Right renal pelvis (tissue), 4 donors: Measurements from ENCODE around the gene NUMA1. TPM values are rescaled to one million over a fixed set of nuclear protein-coding genes. Genes with fewer than 3 reads are reported as not detected.

ENCODE experiments used
- DNase-seq, 4 donors: peaks; one replicate each; pipeline ENCODE4 v3.0.0-alpha.2; 2013; ENCODE audit warnings: low read depth in 4 of 4, low spot score in 3 of 4, missing footprints in 1 of 4
- polyA plus RNA-seq, 4 donors: library from polyadenylated mRNA; unstranded; fragments of 120-200 nt; gene quantifications; one replicate each; pipeline ENCODE4 v1.2.1, GENCODE V29; 2013; ENCODE audit not compliant: insufficient read length in 4 of 4

Gene NUMA1, protein sequence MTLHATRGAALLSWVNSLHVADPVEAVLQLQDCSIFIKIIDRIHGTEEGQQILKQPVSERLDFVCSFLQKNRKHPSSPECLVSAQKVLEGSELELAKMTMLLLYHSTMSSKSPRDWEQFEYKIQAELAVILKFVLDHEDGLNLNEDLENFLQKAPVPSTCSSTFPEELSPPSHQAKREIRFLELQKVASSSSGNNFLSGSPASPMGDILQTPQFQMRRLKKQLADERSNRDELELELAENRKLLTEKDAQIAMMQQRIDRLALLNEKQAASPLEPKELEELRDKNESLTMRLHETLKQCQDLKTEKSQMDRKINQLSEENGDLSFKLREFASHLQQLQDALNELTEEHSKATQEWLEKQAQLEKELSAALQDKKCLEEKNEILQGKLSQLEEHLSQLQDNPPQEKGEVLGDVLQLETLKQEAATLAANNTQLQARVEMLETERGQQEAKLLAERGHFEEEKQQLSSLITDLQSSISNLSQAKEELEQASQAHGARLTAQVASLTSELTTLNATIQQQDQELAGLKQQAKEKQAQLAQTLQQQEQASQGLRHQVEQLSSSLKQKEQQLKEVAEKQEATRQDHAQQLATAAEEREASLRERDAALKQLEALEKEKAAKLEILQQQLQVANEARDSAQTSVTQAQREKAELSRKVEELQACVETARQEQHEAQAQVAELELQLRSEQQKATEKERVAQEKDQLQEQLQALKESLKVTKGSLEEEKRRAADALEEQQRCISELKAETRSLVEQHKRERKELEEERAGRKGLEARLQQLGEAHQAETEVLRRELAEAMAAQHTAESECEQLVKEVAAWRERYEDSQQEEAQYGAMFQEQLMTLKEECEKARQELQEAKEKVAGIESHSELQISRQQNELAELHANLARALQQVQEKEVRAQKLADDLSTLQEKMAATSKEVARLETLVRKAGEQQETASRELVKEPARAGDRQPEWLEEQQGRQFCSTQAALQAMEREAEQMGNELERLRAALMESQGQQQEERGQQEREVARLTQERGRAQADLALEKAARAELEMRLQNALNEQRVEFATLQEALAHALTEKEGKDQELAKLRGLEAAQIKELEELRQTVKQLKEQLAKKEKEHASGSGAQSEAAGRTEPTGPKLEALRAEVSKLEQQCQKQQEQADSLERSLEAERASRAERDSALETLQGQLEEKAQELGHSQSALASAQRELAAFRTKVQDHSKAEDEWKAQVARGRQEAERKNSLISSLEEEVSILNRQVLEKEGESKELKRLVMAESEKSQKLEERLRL (N-terminal part only)
- 100 to 1,000 TPM; 253 to 272 (median 263) TPM for polyA plus RNA-seq

DNA sequence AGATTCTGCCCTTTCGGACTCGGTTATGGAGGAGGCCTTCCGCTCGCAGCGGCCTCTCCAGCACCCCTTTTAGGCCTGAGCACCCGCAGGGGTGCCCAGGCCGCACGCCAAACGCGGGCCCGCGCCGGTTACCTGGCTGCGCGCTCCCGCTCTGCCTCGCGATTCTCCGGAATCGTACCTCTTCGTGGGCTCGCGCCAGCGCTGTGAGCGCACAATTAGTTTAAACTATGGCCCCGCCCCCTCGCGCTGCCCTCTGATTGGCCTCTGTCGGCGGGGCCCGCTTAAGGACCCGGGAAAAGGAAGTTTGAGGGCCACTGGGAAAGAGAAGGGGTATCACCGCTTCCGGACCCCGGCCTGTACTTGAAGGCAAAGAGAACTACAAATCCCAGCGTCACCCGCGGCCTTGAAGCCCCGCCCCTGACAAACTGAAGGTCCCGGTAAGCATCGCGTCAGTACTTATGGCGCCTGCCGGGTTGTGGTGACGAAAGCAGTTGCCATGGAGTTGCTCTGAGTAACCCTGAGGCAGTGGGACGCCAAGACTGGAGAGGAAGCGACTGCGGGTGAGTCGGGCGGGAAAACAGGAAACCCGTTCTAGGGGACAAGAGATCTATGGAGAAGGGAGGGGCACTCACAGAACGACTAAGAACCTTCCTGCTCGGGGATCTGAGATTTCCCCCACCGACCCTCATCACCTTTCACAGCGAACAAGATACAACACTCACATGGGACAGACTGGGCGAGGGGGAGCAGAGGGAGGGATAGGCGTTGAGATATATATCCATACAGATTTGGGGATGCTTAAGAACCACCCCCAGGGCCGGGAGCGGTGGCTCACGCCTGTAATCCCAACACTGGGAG is at the start of gene NUMA1, which contains the start of gene LRRC51:
NUMA1 (minus strand) TSS at position 217 of the 858 bp plus-strand sequence. CDS start 44,599 bp downstream, outside the sequence.
LRRC51 (plus strand) TSS at position 525 of the 858 bp plus-strand sequence. CDS start 8,234 bp downstream, outside the sequence.
- peak; percentile 99 to 100 (median 100) for DNase-seq

- no peak for DNase-seq
These were observed 49.0 kb upstream of the NUMA1 start for GRCh38 chr11:72129381-72129780.

- DNase-seq, result no peak
These were observed 47.6 kb upstream of the NUMA1 start for GRCh38 chr11:72127923-72128322.

- DNase-seq, result no peak
These were observed 45.6 kb upstream of the NUMA1 start for GRCh38 chr11:72125956-72126355.

DNA sequence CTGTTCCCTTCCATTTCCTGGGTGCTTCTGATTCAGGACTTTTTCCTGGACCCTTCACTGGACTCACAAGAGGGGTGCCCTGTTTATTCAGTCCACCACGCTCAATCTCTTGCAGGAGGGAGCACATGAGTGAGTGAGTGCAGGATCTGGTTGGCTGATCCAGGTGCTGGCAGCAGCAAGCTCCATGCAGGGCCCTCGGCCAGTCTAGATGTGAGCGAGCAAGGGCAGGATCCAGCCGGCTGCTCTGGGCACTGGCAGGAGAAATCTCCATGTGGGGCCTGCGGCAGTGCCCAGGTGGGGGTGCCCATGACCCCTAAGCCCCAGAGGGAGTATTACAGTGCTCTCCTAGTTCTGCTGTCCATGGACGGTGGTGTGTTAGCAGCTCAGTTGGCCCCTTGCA is 43.7 kb upstream of the NUMA1 start:
- DNase-seq, result no peak

DNA sequence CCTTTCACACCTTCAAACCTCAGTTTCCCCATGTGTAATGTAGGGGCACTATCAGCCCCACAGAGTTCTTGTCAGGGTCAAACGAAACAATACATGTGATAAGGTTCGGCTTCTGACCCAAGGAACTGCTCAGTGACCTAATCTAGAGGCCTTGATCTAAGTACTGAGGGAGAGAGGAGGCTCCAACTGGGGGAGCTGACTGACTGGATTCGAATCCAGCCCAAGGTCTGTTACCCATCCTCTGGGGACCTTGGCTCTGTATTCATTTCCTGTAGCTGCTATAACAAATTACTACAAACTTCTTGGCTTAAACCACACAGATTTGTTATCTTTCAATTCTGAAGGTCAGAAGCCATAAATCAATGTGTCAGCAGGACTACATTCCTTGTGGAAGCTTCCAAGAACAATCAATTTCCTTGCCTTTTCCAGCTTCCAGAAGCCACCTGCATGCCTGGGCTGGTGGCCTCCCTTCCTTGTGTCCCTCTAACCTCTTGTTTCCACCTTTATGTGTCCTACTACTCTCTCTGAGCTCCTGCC is 42.8 kb upstream of the NUMA1 start:
- DNase-seq, result no peak

DNA sequence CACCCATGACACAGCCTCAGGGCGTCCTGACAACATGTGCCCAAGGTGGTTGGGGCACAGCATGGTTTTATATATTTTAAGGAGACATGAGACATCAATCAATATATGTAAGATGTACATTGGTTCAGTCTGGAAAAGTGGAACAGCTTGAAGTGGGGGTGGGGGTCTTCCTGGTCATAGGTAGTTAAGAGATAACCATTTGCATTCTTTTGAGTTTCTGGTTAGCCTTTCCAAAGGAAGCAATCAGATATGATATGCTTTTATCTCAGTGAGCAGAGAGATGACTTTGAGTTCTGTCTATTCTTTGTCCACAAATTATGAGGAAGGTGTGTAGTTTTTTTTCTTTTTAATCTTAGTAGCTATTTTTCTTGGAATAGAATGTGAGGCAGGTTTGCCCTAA is 42.3 kb upstream of the NUMA1 start:
- no peak for DNase-seq

DNA sequence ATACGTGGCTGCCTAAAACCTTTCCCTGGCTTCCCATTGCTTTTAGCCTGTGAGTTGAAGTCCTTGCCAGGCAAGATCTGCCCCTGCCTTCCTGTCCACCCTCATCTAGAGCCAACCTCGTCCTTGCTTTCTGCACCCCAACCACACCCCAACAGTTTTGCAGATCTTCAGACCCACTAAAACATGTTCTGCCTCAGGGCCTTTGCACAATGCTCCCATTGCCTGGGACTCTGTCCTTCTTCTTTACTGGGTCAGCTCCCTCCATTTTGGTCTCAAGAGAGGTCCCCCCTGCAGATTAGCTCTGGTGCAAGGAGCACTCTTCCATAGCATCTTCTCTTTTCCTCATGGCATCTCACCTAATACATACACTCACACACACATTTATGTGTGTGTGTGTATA is 40.6 kb upstream of the NUMA1 start:
- DNase-seq, result no peak

GRCh38 chr11:72119198-72119597 is 38.9 kb upstream of the NUMA1 start:
- DNase-seq, result no peak

GRCh38 chr11:72116019-72116755 is 35.8 kb upstream of the NUMA1 start:
- DNase-seq, result no peak

DNA sequence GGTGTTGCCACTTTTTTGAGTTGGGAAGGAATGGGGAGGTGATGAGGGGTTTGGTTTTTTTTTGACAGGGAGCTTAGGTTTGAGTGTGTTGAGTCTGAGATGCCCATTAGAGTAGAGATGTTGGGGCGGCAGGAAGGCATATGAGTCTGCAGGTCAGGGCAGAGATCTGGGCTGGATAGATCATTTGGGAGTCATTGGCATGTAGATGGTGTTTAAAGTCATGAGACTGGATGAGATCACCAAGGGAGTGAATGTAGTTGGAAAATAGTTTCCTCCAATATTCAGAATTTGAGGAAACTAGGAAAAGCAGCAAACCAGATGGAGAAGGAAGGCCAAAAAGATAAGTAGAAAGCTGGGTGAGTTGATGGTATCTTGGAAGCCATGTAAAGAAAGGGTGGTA is 34.2 kb upstream of the NUMA1 start:
- DNase-seq, result no peak

GRCh38 chr11:72112978-72113808 is 32.9 kb upstream of the NUMA1 start:
- no peak for DNase-seq

DNA sequence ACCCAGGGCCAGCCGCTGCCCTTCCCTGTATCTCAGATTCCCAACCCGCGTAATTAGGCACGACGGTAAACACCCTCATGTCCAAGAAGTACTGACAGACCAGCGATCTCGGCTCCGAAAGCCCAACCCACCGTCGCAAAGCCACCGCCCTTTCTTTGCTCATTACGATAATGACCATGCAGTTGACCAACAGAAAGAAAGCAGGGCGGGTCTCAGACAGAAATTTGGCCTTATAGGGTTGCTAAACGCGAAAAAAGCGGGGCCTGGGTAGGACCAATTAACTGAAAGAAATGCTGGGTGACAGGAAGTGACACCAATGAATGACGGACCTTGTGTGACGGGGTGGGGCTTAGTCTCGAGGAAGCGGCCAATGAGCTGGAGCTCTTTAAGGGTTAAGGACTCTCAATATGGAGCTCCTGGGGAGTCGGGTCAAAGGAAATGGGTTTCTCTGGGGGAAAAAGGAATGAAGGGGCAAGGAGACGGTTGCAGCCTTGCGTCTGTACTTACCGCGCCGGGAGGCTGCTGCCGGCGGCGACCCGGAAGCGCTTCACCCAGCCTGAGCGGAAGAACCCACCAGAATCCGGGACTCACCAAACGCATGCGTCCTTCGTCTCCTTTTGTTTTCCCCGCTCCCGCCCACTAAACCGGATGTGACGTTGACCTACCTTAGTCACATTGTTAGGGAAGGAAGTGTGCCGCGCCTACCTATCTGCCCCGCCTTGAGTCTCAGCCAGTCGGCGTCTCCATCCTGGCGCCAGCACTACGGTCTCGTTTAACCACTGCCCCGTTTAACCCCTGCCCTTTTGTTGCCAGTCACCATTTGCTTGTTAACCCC is 32.0 kb upstream of the NUMA1 start, which contains the start of gene ANAPC15:
ANAPC15 (minus strand) TSS at position 553 of the 835 bp plus-strand sequence. CDS start 1,419 bp downstream, outside the sequence.
- DNase-seq, result peak; percentile 99 to 100 (median 100)

- DNase-seq, result no peak
These were observed 31.2 kb upstream of the NUMA1 start for GRCh38 chr11:72111300-72112142.

DNA sequence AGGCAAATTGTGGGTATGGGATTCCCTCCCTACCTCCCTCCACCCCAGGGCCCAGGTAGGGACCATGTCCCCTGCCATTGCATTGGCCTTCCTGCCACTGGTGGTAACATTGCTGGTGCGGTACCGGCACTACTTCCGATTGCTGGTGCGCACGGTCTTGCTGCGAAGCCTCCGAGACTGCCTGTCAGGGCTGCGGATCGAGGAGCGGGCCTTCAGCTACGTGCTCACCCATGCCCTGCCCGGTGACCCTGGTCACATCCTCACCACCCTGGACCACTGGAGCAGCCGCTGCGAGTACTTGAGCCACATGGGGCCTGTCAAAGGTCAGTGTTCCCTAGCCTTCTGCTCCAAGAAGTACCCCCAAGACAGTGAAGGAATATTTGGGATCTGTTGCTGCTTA is 25.5 kb upstream of the NUMA1 start, which contains the start of gene TOMT:
TOMT (plus strand) TSS at position 37 of the 400 bp plus-strand sequence; CDS start at position 65, 28 bp downstream.
- no peak for DNase-seq

GRCh38 chr11:72103754-72104167 is 23.4 kb upstream of the NUMA1 start:
- no peak for DNase-seq
